Right cardiac atrium (tissue), 5 donors: Measurements from ENCODE around the gene CNNM1. TPM values are rescaled to one million over a fixed set of nuclear protein-coding genes. Genes with fewer than 3 reads are reported as not detected.

Source experiments
- ATAC-seq, 2 donors: fragments of 200-7000 bp; cut with Tn5 transposase; one replicate each; pipeline versions ENCODE4 v1.8.0 to v1.9.1; 2020; ENCODE audit warnings: moderate library complexity in 2 of 2, mild to moderate bottlenecking in 1 of 2
- DNase-seq, 3 donors: peaks; one replicate each; pipeline ENCODE4 v3.0.0-alpha.2; 2020
- H3K27ac ChIP-seq: one replicate; pipeline ENCODE4 v1.5.1; 2013; ENCODE audit warnings: mild to moderate bottlenecking, low read length, control low read depth, moderate library complexity
- H3K27me3 ChIP-seq: one replicate; pipeline ENCODE4 v1.6.1; 2013; ENCODE audit not compliant: control insufficient read depth, insufficient read depth
- H3K4me1 ChIP-seq: one replicate; pipeline ENCODE4 v1.6.1; 2013; ENCODE audit warnings: low read length; ENCODE audit not compliant: control insufficient read depth, insufficient read depth
- H3K4me3 ChIP-seq: one replicate; pipeline ENCODE4 v1.5.1; 2013; ENCODE audit warnings: low read length, control low read depth
- H3K9me3 ChIP-seq: one replicate; pipeline ENCODE4 v1.6.1; 2013; ENCODE audit warnings: low read length; ENCODE audit not compliant: control insufficient read depth
- WGBS: extraction: QIAGEN DNeasy Blood & Tissue Kit; methylation state at CpG from one replicate; pipeline ENCODE4 v1.1.7; 2013; 5-methylcytosine and 5-hydroxymethylcytosine counted together
- intact Hi-C, 4 donors: fragments of 100-400 bp; cut with DNase I; formaldehyde crosslinking; loops; one replicate each; pipeline versions ENCODE4 v1.11.0 to v1.14.0; 2022 to 2023
- long read RNA-seq, 4 donors: library from polyadenylated mRNA; unstranded; transcript quantifications; one replicate each; pipeline ENCODE4 v2.0.0, GENCODE V29; 2020 to 2021
- polyA plus RNA-seq: library from polyadenylated mRNA; stranded (reverse); fragments of 200-250 nt; gene quantifications from one replicate; pipeline ENCODE4 v1.2.3, GENCODE V29; 2013
- total RNA-seq, 4 donors: library from RNA; stranded (reverse); fragmentation: NEBNext Ultra II Directional; extraction: Animal tissue kit (Norgen Biotek cat#: 25700); gene quantifications; one replicate each; pipeline ENCODE4 v1.2.1, GENCODE V29; 2021
- donor health status: healthy with polysubstance abuse.
- donor health status: DM: no; HTN: yes; CAD: no.
- donor health status: DM: no; HTN: no; CAD: no.
- donor health status: DM: no; HTN: yes; CAD: no; lungs with severe emphysema.
- donor health status: DM: yes; HTN: yes; CAD: no.

The CNNM1 gene
- total RNA-seq (under 1 TPM; 0.03 to 0.29 (median 0.14) TPM), polyA plus RNA-seq (0.20 TPM)
- long read RNA-seq, donor 1, partial matches to known transcripts = 0 of 1 reads
- long read RNA-seq, donor 1, other reads (novel, unspliced or antisense) = 1 of 1 reads
- long read RNA-seq, donor 2 = 0 reads
- long read RNA-seq, donor 3 = 0 reads
- long read RNA-seq, donor 4 = 0 reads

DNA sequence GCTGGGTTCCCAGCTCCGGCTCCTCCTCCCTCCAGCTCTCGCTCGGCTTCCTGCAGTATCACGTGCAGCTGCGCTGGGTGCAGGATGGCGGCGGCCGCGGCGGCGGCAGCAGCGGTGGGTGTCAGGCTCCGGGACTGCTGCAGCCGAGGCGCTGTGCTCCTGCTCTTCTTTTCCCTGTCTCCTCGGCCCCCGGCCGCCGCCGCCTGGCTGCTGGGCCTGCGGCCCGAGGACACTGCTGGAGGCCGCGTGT lies at the start of gene CNNM1:
Gene CNNM1 (plus strand): TSS at position 53 of the 250 bp plus-strand sequence. CDS start 32 bp downstream, at position 85.
- H3K9me3 ChIP-seq = no peaks in the 10 kb centered on the region
- DNase-seq = peak; percentile 21 to 58 (median 56)
- peak within 1 kb of the TSS; percentile 56 for H3K4me3 ChIP-seq
- under 1% methylated on average over 24 of the region's 24 CpGs for whole genome bisulfite sequencing
- H3K27ac ChIP-seq = no peak within 1 kb of the TSS
- H3K27me3 ChIP-seq = no peaks in the 10 kb centered on the region
- ATAC-seq = peak; percentile 56 to 78
- no peaks in the 10 kb centered on the region for H3K4me1 ChIP-seq
- intact Hi-C loops = no loop called here

DNA sequence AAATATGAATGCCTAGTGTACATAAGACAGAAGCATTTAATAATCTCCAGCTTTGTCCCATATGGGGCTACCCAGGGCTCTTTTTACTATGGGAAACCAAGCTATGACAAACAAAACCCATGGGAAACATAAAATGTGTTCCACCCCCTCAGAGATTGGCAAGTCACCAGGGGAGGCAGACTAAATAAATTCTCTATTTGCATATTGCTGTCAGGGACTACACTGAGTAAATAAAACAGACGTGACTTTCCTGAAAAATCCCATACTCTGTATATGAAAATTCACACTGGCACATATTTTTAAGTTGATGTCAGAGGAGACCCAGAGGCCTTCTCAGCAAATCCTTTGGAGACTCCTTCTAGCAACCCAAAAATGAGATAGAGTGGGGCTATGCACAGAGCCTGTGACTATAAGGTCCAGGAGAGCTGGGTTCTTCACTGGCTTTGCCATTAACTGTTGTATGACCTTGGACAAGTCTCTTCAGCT lies 49.5 kb upstream of the CNNM1 start:
- Histone ChIP-seq H3K4me3 (no peak overlapping the region), H3K27me3 (no peaks in the 10 kb centered on the region), H3K27ac (no peak overlapping the region), H3K9me3 (no peaks in the 10 kb centered on the region), H3K4me1 (no peaks in the 10 kb centered on the region)
- WGBS = 40% methylated on average over 1 of the region's 1 CpG
- DNase-seq = no peak
- intact Hi-C loops = no loop called here
- no peak for ATAC-seq

- ATAC-seq (no peak), DNase-seq (no peak)
- Histone ChIP-seq H3K27me3 (no peaks in the 10 kb centered on the region), H3K9me3 (no peaks in the 10 kb centered on the region), H3K4me1 (no peaks in the 10 kb centered on the region), H3K4me3 (no peak overlapping the region), H3K27ac (no peak overlapping the region)
- intact Hi-C loops = no loop called here
- 55% methylated on average over 2 of the region's 2 CpGs for WGBS
Measured at GRCh38 chr10:99280472-99280871, 48.7 kb upstream of the CNNM1 start.

DNA sequence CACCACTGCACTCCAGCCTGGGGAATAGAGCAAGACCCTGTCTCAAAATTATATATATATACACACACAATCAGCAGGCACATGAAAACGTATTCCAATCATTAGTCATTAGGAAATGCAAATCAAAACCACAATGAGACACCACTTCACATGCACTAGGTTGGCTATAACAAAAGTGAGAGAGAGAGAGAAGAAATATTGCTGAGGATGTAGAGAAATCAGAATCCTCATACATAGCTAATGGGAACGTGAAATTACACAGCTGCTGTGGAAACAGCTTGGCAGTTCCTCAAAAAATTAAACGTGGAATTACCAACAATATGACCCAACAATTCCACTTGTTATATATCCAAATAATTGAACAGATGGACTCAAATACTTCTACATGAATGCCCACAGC lies 43.3 kb upstream of the CNNM1 start:
- intact Hi-C loops = no loop called here
- no peaks in the 10 kb centered on the region for H3K27me3 ChIP-seq
- no peaks in the 10 kb centered on the region for H3K9me3 ChIP-seq
- ATAC-seq = no peak
- no peak overlapping the region for H3K27ac ChIP-seq
- 34% methylated on average over 3 of the region's 3 CpGs for WGBS
- no peak for DNase-seq
- H3K4me1 ChIP-seq = no peaks in the 10 kb centered on the region
- H3K4me3 ChIP-seq = no peak overlapping the region

- Histone ChIP-seq H3K27me3 (no peaks in the 10 kb centered on the region), H3K4me1 (no peaks in the 10 kb centered on the region), H3K9me3 (no peaks in the 10 kb centered on the region), H3K4me3 (no peak overlapping the region), H3K27ac (no peak overlapping the region)
- DNase-seq = no peak
- intact Hi-C loops = no loop called here
- no peak for ATAC-seq
- WGBS = 96% methylated on average over 1 of the region's 1 CpG
Measured at GRCh38 chr10:99290306-99290705, 38.9 kb upstream of the CNNM1 start.

GRCh38 chr10:99292159-99292558 lies 37.0 kb upstream of the CNNM1 start:
- intact Hi-C loops = no loop called here
- ATAC-seq = no peak
- Histone ChIP-seq H3K27ac (no peak overlapping the region), H3K9me3 (no peaks in the 10 kb centered on the region), H3K27me3 (no peaks in the 10 kb centered on the region), H3K4me1 (no peaks in the 10 kb centered on the region), H3K4me3 (no peak overlapping the region)
- 63% methylated on average over 1 of the region's 1 CpG for WGBS
- no peak for DNase-seq

GRCh38 chr10:99296605-99297004 lies 32.6 kb upstream of the CNNM1 start:
- WGBS = 48% methylated on average over 5 of the region's 5 CpGs
- H3K4me3 ChIP-seq = no peak overlapping the region
- H3K27me3 ChIP-seq = no peaks in the 10 kb centered on the region
- no peak overlapping the region for H3K27ac ChIP-seq
- no peaks in the 10 kb centered on the region for H3K4me1 ChIP-seq
- ATAC-seq (no peak), DNase-seq (no peak)
- no peaks in the 10 kb centered on the region for H3K9me3 ChIP-seq
- intact Hi-C loops = no loop called here

DNA sequence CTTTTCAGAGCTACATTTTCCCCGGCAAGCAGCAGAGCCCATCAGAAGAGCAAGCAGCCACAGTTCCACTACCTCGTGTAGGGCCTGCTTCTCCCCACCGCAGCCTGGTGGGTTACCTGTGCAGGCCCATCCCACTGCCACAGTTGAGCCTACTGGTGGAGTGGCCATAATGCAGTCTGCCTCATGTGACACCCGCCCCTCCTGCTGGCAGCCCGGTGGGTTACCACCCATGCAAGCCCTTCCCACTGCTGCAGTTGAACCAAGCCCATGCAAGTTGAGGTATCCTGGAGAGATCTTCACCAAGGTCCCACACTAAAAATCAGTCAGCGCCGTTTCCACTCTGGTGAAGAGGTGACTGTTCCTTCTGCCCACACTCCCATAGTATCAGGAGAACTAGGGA lies 32.1 kb upstream of the CNNM1 start:
- WGBS = 85% methylated on average over 7 of the region's 7 CpGs
- ATAC-seq (no peak), DNase-seq (no peak)
- H3K4me1 ChIP-seq = no peaks in the 10 kb centered on the region
- H3K27ac ChIP-seq = no peak overlapping the region
- H3K27me3 ChIP-seq = no peaks in the 10 kb centered on the region
- intact Hi-C loops = no loop called here
- H3K9me3 ChIP-seq = no peaks in the 10 kb centered on the region
- H3K4me3 ChIP-seq = no peak overlapping the region

DNA sequence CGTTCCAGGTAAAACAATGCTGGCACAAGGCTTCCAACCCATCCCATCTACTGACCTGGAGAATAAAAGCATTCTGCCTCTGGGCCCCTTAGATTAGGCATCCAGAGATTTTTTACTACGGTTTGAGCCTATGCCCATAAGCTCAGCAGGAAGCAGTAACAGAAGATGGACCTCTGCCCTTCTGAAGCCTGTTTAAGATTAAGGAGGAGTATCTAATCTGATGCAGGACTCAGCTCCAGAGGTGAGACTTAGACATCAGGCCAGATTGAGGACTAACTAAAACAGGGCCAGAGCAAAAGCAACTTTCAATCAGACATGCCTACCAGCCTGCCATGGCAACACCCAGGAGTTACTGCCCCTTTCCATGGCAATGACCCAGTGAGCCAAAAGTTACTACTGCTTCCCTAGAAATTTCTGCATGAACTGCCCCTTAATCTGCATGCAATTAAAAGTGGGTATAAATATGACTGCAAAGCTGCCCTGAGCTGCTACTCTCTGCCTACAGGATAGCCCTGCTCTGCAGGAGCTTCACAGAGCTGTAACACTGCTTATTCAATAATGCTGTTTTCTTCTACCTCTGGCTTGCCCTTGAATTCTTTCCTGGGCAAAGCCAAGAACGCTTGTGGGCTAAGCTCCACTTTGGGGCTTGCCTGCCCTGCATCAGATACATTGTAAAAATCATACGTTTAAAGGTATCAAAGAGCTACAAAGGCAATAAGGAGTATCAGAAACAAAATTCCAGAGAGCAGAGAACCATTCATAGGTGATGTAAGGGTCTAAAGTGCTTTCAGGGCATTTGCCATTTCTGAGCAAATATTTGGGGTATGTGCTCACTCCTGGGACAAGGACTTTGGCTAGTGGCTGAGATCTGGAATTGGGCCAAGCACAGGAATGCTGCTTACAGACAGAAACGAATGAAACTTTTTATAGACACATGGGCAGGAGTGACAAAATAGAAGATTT lies 25.0 kb upstream of the CNNM1 start:
- ATAC-seq (no peak), DNase-seq (no peak)
- Histone ChIP-seq H3K4me1 (no peaks in the 10 kb centered on the region), H3K27ac (no peak overlapping the region), H3K4me3 (no peak overlapping the region), H3K9me3 (no peaks in the 10 kb centered on the region), H3K27me3 (no peaks in the 10 kb centered on the region)
- WGBS = 27% methylated on average over 5 of the region's 5 CpGs
- intact Hi-C loops = no loop called here

DNA sequence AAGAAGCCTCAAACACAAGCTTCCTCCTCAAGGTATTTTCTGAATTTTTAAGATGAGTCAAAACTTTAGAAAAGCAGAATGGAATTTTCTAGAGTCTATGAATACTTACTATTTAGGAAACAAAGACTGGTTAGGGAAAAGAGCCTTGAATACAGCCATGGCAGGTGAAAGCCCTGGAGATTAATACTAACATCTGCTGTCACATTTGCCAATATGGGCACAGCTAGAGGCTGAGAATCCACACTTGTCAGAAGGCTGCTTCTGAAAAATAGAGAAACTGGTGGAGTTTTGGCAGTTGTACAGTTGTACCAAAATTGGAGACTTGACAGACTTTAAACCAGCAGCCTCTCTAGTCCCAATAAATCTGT lies 24.3 kb upstream of the CNNM1 start:
- ATAC-seq = no peak
- no peaks in the 10 kb centered on the region for H3K9me3 ChIP-seq
- H3K27ac ChIP-seq = no peak overlapping the region
- H3K4me3 ChIP-seq = no peak overlapping the region
- no peaks in the 10 kb centered on the region for H3K27me3 ChIP-seq
- DNase-seq = no peak
- intact Hi-C loops = no loop called here
- H3K4me1 ChIP-seq = no peaks in the 10 kb centered on the region

DNA sequence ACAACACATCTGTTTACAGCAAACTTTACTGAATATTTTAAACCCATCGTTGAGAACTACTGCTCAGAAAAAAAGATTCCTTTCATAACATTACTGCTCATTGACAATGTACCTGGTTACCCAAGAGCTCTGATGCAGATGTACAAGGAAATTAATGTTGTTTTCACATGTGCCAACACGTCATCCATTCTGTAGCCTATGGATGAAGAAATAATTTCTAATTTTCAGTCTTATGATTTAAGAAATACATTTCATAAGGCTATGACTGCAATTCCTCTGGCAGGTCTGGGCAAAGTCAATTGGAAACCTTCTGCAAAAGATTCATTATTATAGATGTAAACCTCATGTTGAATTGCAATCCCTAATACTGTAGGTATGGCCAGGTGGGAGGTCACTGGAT lies 16.7 kb upstream of the CNNM1 start:
- Histone ChIP-seq H3K4me3 (no peak overlapping the region), H3K9me3 (no peaks in the 10 kb centered on the region), H3K27me3 (no peaks in the 10 kb centered on the region), H3K4me1 (no peaks in the 10 kb centered on the region), H3K27ac (no peak overlapping the region)
- no peak for DNase-seq
- no peak for ATAC-seq
- WGBS = 84% methylated on average over 2 of the region's 2 CpGs
- intact Hi-C loops = no loop called here
